Spleen (tissue), 11 donors: ENCODE results near the gene PLAU. TPM values are rescaled to one million over a fixed set of nuclear protein-coding genes. Genes with fewer than 3 reads are reported as not detected.

Experiments
- DNase-seq: peaks from one replicate; pipeline ENCODE4 v3.0.0-alpha.2; 2020
- H3K27ac ChIP-seq, 8 donors: fragments of 200-600 bp; sonication (generic) in 7 of 8; 1 replicate in 4 of 8; 2 replicates in 4 of 8; pipeline versions ENCODE4 v1.5.0 to v1.8.0; 2016 to 2021; ENCODE audit warnings: inconsistent platforms in 4 of 8, mild to moderate bottlenecking in 4 of 8, moderate library complexity in 1 of 8
- H3K27me3 ChIP-seq, 7 donors: fragments of 200-600 bp; sonication (generic) in 6 of 7; replicated peaks in 1 of 7; 1 replicate in 4 of 7; 2 replicates in 3 of 7; pipeline versions ENCODE4 v1.5.0 to v1.8.0; 2016 to 2021; ENCODE audit warnings: inconsistent platforms in 3 of 7, mild to moderate bottlenecking in 1 of 7
- H3K36me3 ChIP-seq, 6 donors: fragments of 200-600 bp; sonication (generic) in 5 of 6; 1 replicate in 4 of 6; 2 replicates in 2 of 6; pipeline versions ENCODE4 v1.5.0 to v1.8.0; 2016 to 2021; ENCODE audit warnings: inconsistent platforms in 2 of 6
- H3K4me1 ChIP-seq, 6 donors: fragments of 200-600 bp; sonication (generic) in 5 of 6; 1 replicate in 3 of 6; 2 replicates in 3 of 6; pipeline versions ENCODE4 v1.5.0 to v1.8.0; 2016 to 2021; ENCODE audit warnings: inconsistent platforms in 3 of 6
- H3K4me3 ChIP-seq, 8 donors: fragments of 200-600 bp; sonication (generic) in 7 of 8; 1 replicate in 4 of 8; 2 replicates in 4 of 8; pipeline versions ENCODE4 v1.5.0 to v1.8.0; 2016 to 2021; ENCODE audit warnings: inconsistent platforms in 4 of 8, mild to moderate bottlenecking in 4 of 8, moderate library complexity in 2 of 8
- H3K9me3 ChIP-seq, 8 donors: fragments of 200-600 bp; sonication (generic) in 7 of 8; 1 replicate in 4 of 8; 2 replicates in 4 of 8; pipeline versions ENCODE4 v1.5.0 to v1.8.0; 2016 to 2021; ENCODE audit warnings: inconsistent platforms in 4 of 8
- CTCF ChIP-seq, 11 experiments: fragments of 200-600 bp in 7 of 11; fragments of 450-650 bp in 4 of 11; sonication (generic) in 4 of 11; IDR thresholded peaks in 8 of 11; conservative IDR thresholded peaks in 3 of 11; 1 replicate in 7 of 11; 2 replicates in 4 of 11; pipeline versions ENCODE4 v1.4.0 to v1.8.0; 2016 to 2021; ENCODE audit warnings: antibody characterized with exemption in 11 of 11, inconsistent platforms in 4 of 11, mild to moderate bottlenecking in 1 of 11
- POLR2A ChIP-seq, 3 donors: fragments of 450-650 bp; IDR thresholded peaks; one replicate each; pipeline ENCODE4 v1.5.1; 2017; ENCODE audit warnings: antibody characterized with exemption in 3 of 3, mild to moderate bottlenecking in 1 of 3
- POLR2AphosphoS5 ChIP-seq, 3 donors: sonication (generic); formaldehyde crosslinking; IDR thresholded peaks; one replicate each; pipeline ENCODE4 v1.5.1; 2017; ENCODE audit warnings: antibody characterized with exemption in 3 of 3
- WGBS, 5 donors: extraction: QIAGEN DNeasy Blood & Tissue Kit in 3 of 5; methylation state at CpG; one replicate each; pipeline versions ENCODE4 v1.1.5 to v1.1.7; 2013 to 2018; 5-methylcytosine and 5-hydroxymethylcytosine counted together
- intact Hi-C: fragments of 100-400 bp; cut with DNase I; formaldehyde crosslinking; loops from one replicate; pipeline ENCODE4 v1.15.0; 2023; ENCODE audit warnings: low total_unique reads
- polyA plus RNA-seq, 3 donors: library from polyadenylated mRNA; stranded (reverse); fragments of 200-250 nt; gene quantifications; one replicate each; pipeline ENCODE4 v1.2.1, GENCODE V29; 2013
- total RNA-seq, 7 donors: library from RNA; depleted of rRNA in 3 of 7; stranded (reverse); fragments of >200 nt in 3 of 7; fragmentation: NEBNext Ultra II Directional in 4 of 7; extraction: Animal tissue kit (Norgen Biotek cat#: 25700) in 4 of 7; gene quantifications; one replicate each; pipeline versions ENCODE4 v1.1.0 to v1.2.1, GENCODE V29; 2016 to 2021
- donor health status: healthy with polysubstance abuse.
- donor health status: DM: no; HTN: no; CAD: no; lungs with moderate emphysema.
- donor health status: DM: no; HTN: no; CAD: no.
- donor health status: Bipolar disorder and iron deficiency.
- donor health status: healthy.
- donor health status: DM: no; HTN: no; CAD: no.
- donor health status: DM: yes; HTN: yes; CAD: no.

The PLAU gene
- total and polyA plus RNA-seq, 10 donors, result 9.6 to 95.0 (median 30.3) TPM

DNA sequence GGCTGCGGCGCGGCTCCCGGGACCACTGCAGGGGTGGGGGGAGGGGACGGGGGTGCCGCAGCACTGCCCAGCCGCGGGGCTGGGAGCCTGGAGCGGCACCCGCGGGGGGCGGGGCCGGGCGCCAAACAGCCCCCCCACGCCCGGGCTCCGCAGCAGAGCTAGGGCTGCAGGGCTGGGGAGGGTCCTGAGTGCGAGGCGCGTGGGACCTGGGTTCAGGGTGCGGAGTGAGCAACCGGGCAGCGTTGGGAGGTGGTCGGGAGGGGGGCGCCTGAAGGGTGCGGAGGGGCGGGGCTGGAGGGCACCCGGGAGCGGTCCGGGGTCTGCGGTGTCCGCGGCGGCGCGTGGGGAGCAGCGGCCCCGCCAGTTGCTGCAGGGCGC, 37.1 kb upstream of the PLAU start:
- no peaks in the 10 kb centered on the region for H3K9me3 ChIP-seq
- TF ChIP-seq POLR2AphosphoS5 (IDR thresholded peaks at IDR 0.05) (no peak), CTCF (IDR thresholded peaks at IDR 0.05 in 8 of 11, conservative IDR thresholded peaks at IDR 0.05 in 3 of 11) (no peak), POLR2A (IDR thresholded peaks at IDR 0.05) (no peak)
- no peak for DNase-seq
- peaks cover 0 to 42% (median 14%) of the 10 kb centered on the region in 6 donors for H3K36me3 ChIP-seq
- H3K4me1 ChIP-seq, result peaks cover 20 to 68% (median 35%) of the 10 kb centered on the region in 6 donors
- H3K27me3 ChIP-seq, result no peaks in the 10 kb centered on the region
- 0 to 1% (median 1%) methylated on average over 17 to 39 of the region's 39 CpGs for WGBS, 5 donors
- intact Hi-C loops, result no loop called here
- H3K27ac ChIP-seq, result peak overlapping the region in 6 of 8 donors; percentile 67 to 91 (median 88)
- H3K4me3 ChIP-seq, result peak overlapping the region; percentile 75 to 99 (median 97)

DNA sequence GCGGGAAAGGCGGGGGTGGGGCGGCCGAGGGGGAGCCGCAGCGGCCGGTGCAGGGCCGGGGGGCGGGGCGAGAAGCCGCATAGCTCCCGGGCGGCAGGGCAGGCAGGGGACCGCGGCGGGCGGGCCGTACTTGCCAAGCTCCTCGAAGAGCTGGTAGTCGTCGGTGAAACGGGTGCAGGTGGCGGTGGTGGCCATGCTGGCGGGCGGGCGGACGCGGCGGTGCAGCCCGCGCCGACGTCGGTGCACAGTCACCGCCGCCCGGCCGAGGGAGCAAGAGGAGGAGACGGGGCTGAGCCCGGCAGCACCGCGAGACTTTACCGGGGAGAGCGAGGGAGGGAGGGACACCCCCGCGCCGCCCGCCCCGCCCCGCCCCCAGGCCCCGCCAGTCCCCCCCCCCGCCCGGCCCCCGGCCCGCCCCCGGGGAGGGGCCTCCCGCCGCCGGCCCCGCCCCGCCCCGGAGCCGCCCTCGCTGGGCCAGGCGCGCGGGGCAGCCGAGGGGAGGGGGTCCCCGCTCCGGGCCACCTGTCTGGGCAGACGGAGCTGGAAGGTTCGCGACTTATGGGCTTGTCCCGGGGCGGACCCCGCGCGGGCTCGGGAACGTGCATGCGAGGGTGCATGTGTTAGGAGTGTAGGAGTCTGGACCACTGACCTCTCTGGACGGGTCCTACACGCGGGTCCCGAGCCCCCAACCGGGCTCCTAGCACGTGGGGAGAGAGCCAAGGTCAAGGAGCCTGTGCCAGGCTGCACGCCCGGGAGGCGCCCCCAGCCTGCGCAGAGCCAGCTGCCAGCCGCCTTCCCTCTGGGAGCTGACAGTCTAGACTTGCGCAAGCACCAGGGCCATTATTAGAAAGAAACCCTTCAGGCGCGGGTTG, 36.4 kb upstream of the PLAU start, which contains the start of gene CAMK2G:
Gene CAMK2G, minus strand, starts transcription at position 289 of the 872 bp plus-strand sequence. Its CDS starts 94 bp downstream, at position 195.
- peak; percentile 98 for DNase-seq
- peaks cover 20 to 67% (median 37%) of the 10 kb centered on the region in 6 donors for H3K4me1 ChIP-seq
- TF ChIP-seq POLR2A (IDR thresholded peaks at IDR 0.05) (peak in 1 of 3 donors; percentile 11), POLR2AphosphoS5 (IDR thresholded peaks at IDR 0.05) (peak; percentile 77 to 88 (median 84)), CTCF (IDR thresholded peaks at IDR 0.05 in 8 of 11, conservative IDR thresholded peaks at IDR 0.05 in 3 of 11) (peak in 5 of 11 experiments; percentile 11 to 41 (median 24))
- no peaks in the 10 kb centered on the region for H3K27me3 ChIP-seq
- H3K9me3 ChIP-seq, result no peaks in the 10 kb centered on the region
- 0 to 2% (median 1%) methylated on average over 14 to 95 of the region's 95 CpGs for WGBS, 5 donors
- peak within 1 kb of the TSS; percentile 75 to 99 (median 97) for H3K4me3 ChIP-seq
- peaks cover 0 to 35% (median 11%) of the 10 kb centered on the region in 6 donors for H3K36me3 ChIP-seq
- peak within 1 kb of the TSS; percentile 29 to 91 (median 86) for H3K27ac ChIP-seq
- intact Hi-C loops, result no loop called here

DNA sequence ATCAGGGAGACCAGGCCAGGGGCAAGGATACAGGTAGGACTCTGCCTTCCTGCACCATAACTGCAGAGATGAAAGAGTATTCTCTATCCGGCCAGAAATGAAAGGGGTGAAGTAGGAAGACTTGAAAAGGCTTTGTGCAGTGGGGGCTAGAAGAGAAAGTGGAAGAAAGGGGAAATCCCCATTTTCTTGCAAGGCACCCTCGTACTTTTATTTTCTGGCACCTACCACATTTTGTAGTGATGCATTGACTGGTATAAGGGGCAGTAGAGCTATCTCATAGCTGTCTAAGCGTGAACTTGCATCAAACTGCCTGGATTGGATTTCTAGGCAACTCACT, 35.8 kb upstream of the PLAU start:
- Histone ChIP-seq H3K4me1 (peaks cover 20 to 67% (median 43%) of the 10 kb centered on the region in 6 donors), H3K36me3 (peaks cover 0 to 29% (median 8%) of the 10 kb centered on the region in 6 donors), H3K27me3 (no peaks in the 10 kb centered on the region), H3K9me3 (no peaks in the 10 kb centered on the region), H3K27ac (peak overlapping the region; percentile 29 to 91 (median 86)), H3K4me3 (peak overlapping the region; percentile 75 to 99 (median 97))
- no peak for TF ChIP-seq CTCF (IDR thresholded peaks at IDR 0.05 in 8 of 11, conservative IDR thresholded peaks at IDR 0.05 in 3 of 11)
- TF ChIP-seq POLR2A (IDR thresholded peaks at IDR 0.05), result no peak
- no peak for TF ChIP-seq POLR2AphosphoS5 (IDR thresholded peaks at IDR 0.05)
- intact Hi-C loops, result no loop called here
- DNase-seq, result no peak
- 13 to 23% (median 21%) methylated on average over 3 of the region's 3 CpGs for WGBS, 5 donors

GRCh38 chr10:73876157-73876556, 34.8 kb upstream of the PLAU start:
- TF ChIP-seq POLR2AphosphoS5 (IDR thresholded peaks at IDR 0.05) (no peak), POLR2A (IDR thresholded peaks at IDR 0.05) (no peak), CTCF (IDR thresholded peaks at IDR 0.05 in 8 of 11, conservative IDR thresholded peaks at IDR 0.05 in 3 of 11) (no peak)
- H3K4me1 ChIP-seq, result peaks cover 20 to 58% (median 40%) of the 10 kb centered on the region in 6 donors
- no peak overlapping the region for H3K4me3 ChIP-seq
- 90 to 100% (median 94%) methylated on average over 4 of the region's 4 CpGs; no CpG with 5 or more reads in 1 of the 5 donors for WGBS, 5 donors
- peaks cover 0 to 18% (median 1%) of the 10 kb centered on the region in 6 donors for H3K36me3 ChIP-seq
- H3K9me3 ChIP-seq, result no peaks in the 10 kb centered on the region
- DNase-seq, result peak; percentile 81
- H3K27ac ChIP-seq, result no peak overlapping the region
- H3K27me3 ChIP-seq, result no peaks in the 10 kb centered on the region
- intact Hi-C loops, result no loop called here
